C4-2B (cell line): ENCODE data around the gene SOX30.

Experiments used
- CTCF ChIP-seq: fragments of 450-650 bp; conservative IDR thresholded peaks from 2 replicates; pipeline ENCODE4 v1.5.1; 2017; ENCODE audit warnings: mild to moderate bottlenecking
- ZFX ChIP-seq: fragments of 450-650 bp; IDR thresholded peaks from 2 replicates; pipeline ENCODE4 v1.6.1; 2017

DNA sequence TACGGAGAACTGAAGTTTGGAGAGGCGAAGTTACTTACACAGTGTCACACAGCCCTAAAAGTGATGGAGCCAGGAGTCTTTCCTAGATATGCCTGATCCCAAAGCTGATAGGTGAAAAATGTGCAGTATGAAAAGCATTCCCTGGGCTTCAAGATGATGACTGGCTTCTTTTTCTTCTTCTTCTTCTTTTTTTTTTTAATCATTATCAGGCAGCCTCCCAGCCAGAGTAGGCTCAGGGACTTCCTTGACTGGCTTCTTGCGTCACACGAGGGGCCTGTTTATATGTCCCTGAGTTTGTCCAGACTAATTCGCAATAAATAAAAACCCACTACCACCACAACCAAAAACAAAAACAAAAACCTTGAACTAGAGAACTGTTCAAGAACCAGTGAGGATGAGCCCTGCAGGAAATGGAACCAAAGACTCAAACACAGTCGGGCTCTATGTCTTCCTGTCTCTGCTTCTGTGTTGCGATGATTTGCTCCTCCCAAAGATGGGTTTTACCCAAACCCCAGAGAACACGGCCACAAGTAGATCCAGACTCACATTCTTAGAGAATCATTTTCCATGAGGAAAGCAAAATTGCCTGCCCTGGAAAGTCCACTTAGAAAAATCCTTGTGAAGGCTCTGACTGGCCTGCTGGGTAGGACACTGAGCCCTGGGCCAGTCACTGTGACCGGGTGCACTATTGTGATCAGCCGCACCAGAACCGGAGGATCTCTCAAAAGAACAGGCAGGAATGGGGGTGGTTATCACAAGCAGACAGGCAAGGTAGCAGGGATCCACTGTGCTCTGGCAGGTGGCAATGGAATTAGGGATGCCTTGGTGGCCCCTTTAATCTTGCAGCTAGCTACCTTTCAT lies 38.6 kb downstream of the SOX30 start:
- TF ChIP-seq CTCF (no peak), ZFX (no peak)
